ENCODE results near the gene KRT86. TPM values are rescaled to one million over a fixed set of nuclear protein-coding genes. Genes with fewer than 3 reads are reported as not detected.
A peak's percentile ranks its signal among the peaks of the same experiment; 100 is the strongest.

KRT86 gene
- total RNA-seq, 4 donors from 2014 or later = 1.0 to 289 (median 37.0) TPM

DNA sequence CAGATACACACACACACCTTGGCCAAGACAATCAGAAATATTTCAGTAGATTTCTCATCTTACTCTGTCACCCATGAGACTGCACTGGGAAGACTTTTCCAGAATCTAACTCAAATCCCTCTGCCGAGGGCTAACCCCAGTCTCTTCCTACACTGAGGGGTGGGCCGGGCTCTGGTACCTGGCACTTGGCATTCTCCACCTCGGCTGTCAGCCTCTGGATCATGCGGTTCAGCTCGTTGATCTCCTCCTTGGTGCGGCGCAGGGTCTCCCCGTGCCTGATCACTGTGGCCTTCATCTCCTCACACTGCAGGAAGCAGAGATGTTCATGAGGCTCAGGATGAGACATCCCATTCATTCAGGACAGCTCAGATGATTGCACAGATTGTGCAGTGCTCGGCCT, 41.8 kb downstream of the KRT86 start:
- H3K4me3 ChIP-seq = no peak overlapping the region
- TF ChIP-seq, protein P1, sequence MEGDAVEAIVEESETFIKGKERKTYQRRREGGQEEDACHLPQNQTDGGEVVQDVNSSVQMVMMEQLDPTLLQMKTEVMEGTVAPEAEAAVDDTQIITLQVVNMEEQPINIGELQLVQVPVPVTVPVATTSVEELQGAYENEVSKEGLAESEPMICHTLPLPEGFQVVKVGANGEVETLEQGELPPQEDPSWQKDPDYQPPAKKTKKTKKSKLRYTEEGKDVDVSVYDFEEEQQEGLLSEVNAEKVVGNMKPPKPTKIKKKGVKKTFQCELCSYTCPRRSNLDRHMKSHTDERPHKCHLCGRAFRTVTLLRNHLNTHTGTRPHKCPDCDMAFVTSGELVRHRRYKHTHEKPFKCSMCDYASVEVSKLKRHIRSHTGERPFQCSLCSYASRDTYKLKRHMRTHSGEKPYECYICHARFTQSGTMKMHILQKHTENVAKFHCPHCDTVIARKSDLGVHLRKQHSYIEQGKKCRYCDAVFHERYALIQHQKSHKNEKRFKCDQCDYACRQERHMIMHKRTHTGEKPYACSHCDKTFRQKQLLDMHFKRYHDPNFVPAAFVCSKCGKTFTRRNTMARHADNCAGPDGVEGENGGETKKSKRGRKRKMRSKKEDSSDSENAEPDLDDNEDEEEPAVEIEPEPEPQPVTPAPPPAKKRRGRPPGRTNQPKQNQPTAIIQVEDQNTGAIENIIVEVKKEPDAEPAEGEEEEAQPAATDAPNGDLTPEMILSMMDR (IDR thresholded peaks at IDR 0.05) = no peak
- TF ChIP-seq POLR2A (IDR thresholded peaks at IDR 0.05) (no peak), EP300 (IDR thresholded peaks at IDR 0.05) (no peak), POLR2AphosphoS5 (IDR thresholded peaks at IDR 0.05) (no peak)
- no peaks in the 10 kb centered on the region for H3K36me3 ChIP-seq
- WGBS = 93% methylated on average over 9 of the region's 9 CpGs
- H3K27ac ChIP-seq = no peak overlapping the region
- DNase-seq (ENCODE audit: low spot score in 2 of 2) = peak; percentile 18 to 71
- H3K4me1 ChIP-seq = peaks cover 3% of the 10 kb centered on the region
- H3K27me3 ChIP-seq = peaks cover 48% of the 10 kb centered on the region
- no peaks in the 10 kb centered on the region for H3K9me3 ChIP-seq

DNA sequence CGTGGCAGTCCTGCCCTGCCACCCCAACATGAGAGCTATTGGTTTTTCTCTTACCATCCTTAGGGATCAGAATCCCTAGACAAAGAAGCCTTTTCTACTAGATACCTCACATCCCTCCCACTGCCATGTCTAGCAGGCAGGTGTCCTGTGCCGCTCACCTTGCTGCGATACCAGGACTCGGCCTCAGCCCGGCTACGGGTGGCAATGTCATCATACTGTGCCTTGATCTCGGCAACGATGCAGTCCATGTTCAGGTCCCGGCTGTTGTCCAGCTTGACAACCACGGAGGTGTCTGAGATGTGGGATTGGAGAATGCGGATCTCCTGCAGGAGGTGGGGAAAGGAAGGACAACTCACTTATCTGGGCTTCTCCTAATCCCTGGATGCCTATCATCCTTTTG, 42.3 kb downstream of the KRT86 start:
- no peak overlapping the region for H3K27ac ChIP-seq
- WGBS = 87% methylated on average over 11 of the region's 11 CpGs
- peaks cover 48% of the 10 kb centered on the region for H3K27me3 ChIP-seq
- TF ChIP-seq, protein P1 (IDR thresholded peaks at IDR 0.05) = no peak
- no peak for TF ChIP-seq EP300 (IDR thresholded peaks at IDR 0.05)
- no peak for TF ChIP-seq POLR2A (IDR thresholded peaks at IDR 0.05)
- TF ChIP-seq POLR2AphosphoS5 (IDR thresholded peaks at IDR 0.05) = no peak
- peak; percentile 26 to 74 for DNase-seq (ENCODE audit: low spot score in 2 of 2)
- H3K36me3 ChIP-seq = no peaks in the 10 kb centered on the region
- no peaks in the 10 kb centered on the region for H3K9me3 ChIP-seq
- H3K4me1 ChIP-seq = peaks cover 5% of the 10 kb centered on the region
- H3K4me3 ChIP-seq = no peak overlapping the region

DNA sequence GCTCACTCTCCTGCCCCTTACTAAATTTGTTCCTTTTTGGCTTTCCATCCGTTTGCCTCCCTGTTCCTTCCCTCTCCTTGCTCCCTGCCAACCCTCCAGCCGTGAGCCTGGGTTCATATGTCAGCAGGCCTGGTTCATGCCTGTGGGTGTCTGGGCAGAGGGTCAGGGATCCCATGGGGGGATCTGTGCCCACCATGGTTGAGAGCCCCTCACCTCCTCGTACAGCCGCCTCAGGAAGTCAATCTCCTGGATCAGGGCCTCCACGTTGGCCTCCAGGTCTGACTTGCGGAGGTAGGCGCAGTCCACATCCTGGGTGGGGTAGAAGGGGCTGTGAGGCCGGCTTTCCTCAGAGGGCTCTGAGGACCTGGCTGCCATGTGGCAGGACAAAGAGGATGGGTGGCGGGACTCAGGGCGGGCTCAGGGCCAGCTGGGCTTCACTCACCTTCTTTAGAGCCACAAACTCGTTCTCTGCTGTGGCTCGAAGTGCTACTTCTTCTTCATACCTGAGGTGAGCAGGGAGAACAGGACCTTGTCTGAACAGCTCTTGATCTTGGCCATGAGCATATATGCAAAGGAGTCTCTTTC, 43.1 kb downstream of the KRT86 start:
- Histone ChIP-seq H3K36me3 (no peaks in the 10 kb centered on the region), H3K27me3 (peaks cover 46% of the 10 kb centered on the region), H3K4me3 (no peak overlapping the region), H3K4me1 (peaks cover 5% of the 10 kb centered on the region), H3K27ac (no peak overlapping the region), H3K9me3 (no peaks in the 10 kb centered on the region)
- TF ChIP-seq EP300 (IDR thresholded peaks at IDR 0.05) (no peak), POLR2A (IDR thresholded peaks at IDR 0.05) (no peak), POLR2AphosphoS5 (IDR thresholded peaks at IDR 0.05) (no peak)
- TF ChIP-seq, protein P1 (IDR thresholded peaks at IDR 0.05) = no peak
- peak; percentile 27 to 54 for DNase-seq (ENCODE audit: low spot score in 2 of 2)
- WGBS = 91% methylated on average over 7 of the region's 12 CpGs

DNA sequence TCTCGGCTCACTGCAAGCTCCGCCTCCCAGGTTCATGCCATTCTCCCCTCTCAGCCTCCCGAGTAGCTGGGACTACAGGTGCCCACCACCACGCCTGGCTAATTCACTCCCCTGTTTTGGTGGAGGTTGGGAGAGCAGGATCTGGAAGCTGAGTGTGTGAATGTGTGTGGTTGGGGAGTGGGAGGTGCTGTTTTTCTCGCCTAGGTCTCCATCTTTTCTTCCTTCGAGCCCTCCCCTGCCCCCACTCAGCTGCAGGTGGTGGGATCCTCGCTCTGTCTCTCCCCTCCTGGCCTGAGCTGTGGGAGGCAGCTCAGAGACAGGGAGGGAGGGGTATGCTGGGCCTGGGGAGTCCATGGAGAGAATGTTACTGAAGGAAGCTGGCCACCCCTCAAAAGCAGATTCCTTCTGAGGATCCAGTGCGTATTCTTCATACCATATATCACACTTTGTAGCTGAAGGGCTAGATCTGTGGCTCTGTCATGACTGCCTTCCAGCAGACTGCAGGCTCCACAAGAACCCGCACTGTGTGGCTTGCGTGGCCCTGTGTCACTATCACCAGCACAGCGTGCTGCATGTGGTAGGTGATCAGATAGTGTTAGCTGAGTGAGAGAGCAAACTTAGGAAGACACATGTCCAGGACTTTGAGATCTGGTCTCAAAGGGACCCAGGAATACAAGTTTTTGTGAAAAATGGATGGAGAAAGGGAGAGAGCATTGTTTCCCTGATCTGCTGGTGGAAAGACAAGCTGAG, 44.0 kb downstream of the KRT86 start:
- Histone ChIP-seq H3K27me3 (peaks cover 40% of the 10 kb centered on the region), H3K27ac (no peak overlapping the region), H3K36me3 (no peaks in the 10 kb centered on the region), H3K9me3 (no peaks in the 10 kb centered on the region), H3K4me1 (peaks cover 5% of the 10 kb centered on the region), H3K4me3 (no peak overlapping the region)
- 89% methylated on average over 11 of the region's 11 CpGs for WGBS
- peak in 1 of 2 donors; percentile 35 for DNase-seq (ENCODE audit: low spot score in 2 of 2)
- TF ChIP-seq POLR2A (IDR thresholded peaks at IDR 0.05) (no peak), EP300 (IDR thresholded peaks at IDR 0.05) (no peak), POLR2AphosphoS5 (IDR thresholded peaks at IDR 0.05) (no peak)
- TF ChIP-seq, protein P1 (IDR thresholded peaks at IDR 0.05) = no peak

DNA sequence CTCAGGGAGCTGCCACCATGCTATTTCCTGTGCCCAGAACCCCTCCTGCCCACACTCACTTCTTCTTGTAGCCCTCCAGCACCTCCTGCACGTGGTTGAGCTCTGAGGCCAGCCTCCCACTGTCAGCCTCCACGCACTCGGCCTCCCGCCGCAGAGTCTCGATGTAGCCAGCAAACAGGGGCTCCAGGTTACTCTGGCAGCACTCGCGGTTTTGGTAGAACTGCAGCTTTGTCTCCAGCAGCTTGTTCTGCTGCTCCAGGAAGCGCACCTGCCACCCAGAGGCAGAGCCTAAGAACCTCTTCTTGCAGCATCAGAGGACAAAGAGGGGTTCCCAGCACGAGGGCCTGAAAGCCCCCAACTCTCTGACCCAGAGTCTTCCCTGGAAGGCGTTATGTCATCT, 44.7 kb downstream of the KRT86 start:
- DNase-seq (ENCODE audit: low spot score in 2 of 2) = peak in 1 of 2 donors; percentile 27
- no peak overlapping the region for H3K4me3 ChIP-seq
- H3K27ac ChIP-seq = no peak overlapping the region
- TF ChIP-seq POLR2AphosphoS5 (IDR thresholded peaks at IDR 0.05) (no peak), EP300 (IDR thresholded peaks at IDR 0.05) (no peak)
- peaks cover 34% of the 10 kb centered on the region for H3K27me3 ChIP-seq
- WGBS = 71% methylated on average over 11 of the region's 11 CpGs
- H3K4me1 ChIP-seq = peaks cover 5% of the 10 kb centered on the region
- no peaks in the 10 kb centered on the region for H3K36me3 ChIP-seq
- H3K9me3 ChIP-seq = no peaks in the 10 kb centered on the region
